GM23338 (cell line): ENCODE measurements around the gene RGS3. TPM values are rescaled to one million over a fixed set of nuclear protein-coding genes. Genes with fewer than 3 reads are reported as not detected.

Source experiments
- ATAC-seq: fragments of 200-7000 bp; cut with Tn5 transposase; 3 replicates; pipeline ENCODE4 v1.9.1; 2020
- DNase-seq: peaks from one replicate; pipeline ENCODE4 v3.0.0-alpha.2; 2015; ENCODE audit warnings: low spot score
- H2AFZ ChIP-seq: fragments of 200-600 bp; sonication (generic); 2 replicates; pipeline ENCODE4 v1.8.0; 2016; ENCODE audit warnings: antibody characterized with exemption, mild to moderate bottlenecking, moderate library complexity
- H3F3A ChIP-seq: fragments of 200-600 bp; sonication (generic); replicated peaks from 2 replicates; pipeline ENCODE4 v1.8.0; 2017; ENCODE audit warnings: antibody characterized with exemption, mixed run types, low read depth
- H3K27ac ChIP-seq: fragments of 200-600 bp; sonication (generic); 2 replicates; pipeline ENCODE4 v1.6.1; 2016; ENCODE audit warnings: low read depth
- H3K27me3 ChIP-seq: fragments of 200-600 bp; sonication (generic); 2 replicates; pipeline ENCODE4 v1.8.0; 2016; ENCODE audit warnings: mild to moderate bottlenecking, mixed run types, moderate library complexity; ENCODE audit not compliant: insufficient read depth
- H3K36me3 ChIP-seq: fragments of 200-600 bp; sonication (generic); 2 replicates; pipeline ENCODE4 v1.8.0; 2016; ENCODE audit warnings: mild to moderate bottlenecking; ENCODE audit not compliant: insufficient read depth
- H3K4me1 ChIP-seq: fragments of 200-600 bp; sonication (generic); 2 replicates; pipeline ENCODE4 v1.8.0; 2016; ENCODE audit warnings: mild to moderate bottlenecking, moderate library complexity; ENCODE audit not compliant: insufficient read depth
- H3K4me2 ChIP-seq: fragments of 200-600 bp; sonication (generic); 2 replicates; pipeline ENCODE4 v1.7.1; 2017; ENCODE audit warnings: mixed run types
- H3K4me3 ChIP-seq: fragments of 200-600 bp; sonication (generic); 2 replicates; pipeline ENCODE4 v1.6.1; 2016; ENCODE audit warnings: mixed run types
- H3K79me2 ChIP-seq: fragments of 200-600 bp; sonication (generic); replicated peaks from 2 replicates; pipeline ENCODE4 v1.8.0; 2017; ENCODE audit warnings: mild to moderate bottlenecking; ENCODE audit not compliant: insufficient read depth
- H3K9me2 ChIP-seq: fragments of 200-600 bp; sonication (generic); 2 replicates; pipeline ENCODE4 v1.8.0; 2017; ENCODE audit not compliant: insufficient read depth
- H4K20me1 ChIP-seq: fragments of 200-600 bp; sonication (generic); replicated peaks from 2 replicates; pipeline ENCODE4 v1.8.0; 2017; ENCODE audit warnings: mild to moderate bottlenecking; ENCODE audit not compliant: insufficient read depth
- H3K27ac Mint-ChIP-seq: 2 replicates; pipeline ENCODE4 v1.8.0; 2020; ENCODE audit warnings: inconsistent platforms, mild to moderate bottlenecking, moderate library complexity, mixed read lengths
- H3K27me3 Mint-ChIP-seq: 3 replicates; pipeline ENCODE4 v1.8.0; 2022; ENCODE audit warnings: low read depth, mild to moderate bottlenecking, moderate library complexity, mixed read lengths, inconsistent platforms; ENCODE audit not compliant: insufficient read depth, poor library complexity
- H3K36me3 Mint-ChIP-seq: 3 replicates; pipeline ENCODE4 v1.8.0; 2021; ENCODE audit warnings: low read depth, mild to moderate bottlenecking, inconsistent platforms, moderate library complexity, mixed read lengths
- H3K4me1 Mint-ChIP-seq: 3 replicates; pipeline ENCODE4 v1.8.0; 2020; ENCODE audit warnings: mild to moderate bottlenecking, inconsistent platforms, mixed read lengths
- H3K4me3 Mint-ChIP-seq: 3 replicates; pipeline ENCODE4 v1.8.0; 2021; ENCODE audit warnings: moderate library complexity, mild to moderate bottlenecking, inconsistent platforms, mixed read lengths
- H3K9me3 Mint-ChIP-seq: 3 replicates; pipeline ENCODE4 v1.8.0; 2020; ENCODE audit warnings: moderate library complexity, mild to moderate bottlenecking, inconsistent platforms, mixed read lengths
- CREB1 ChIP-seq: fragments of 250-450 bp; sonication (Bioruptor Pico); IDR thresholded peaks from 2 replicates; pipeline ENCODE4 v1.5.0; 2020; ENCODE audit warnings: low read depth, mild to moderate bottlenecking, moderate library complexity
- CTCF ChIP-seq, 2 experiments: fragments of 200-600 bp in 1 of 2; sonication (generic) in 1 of 2; conservative IDR thresholded peaks; 2 replicates each; pipeline versions ENCODE4 v1.5.1 to v1.6.1; 2016 to 2017; ENCODE audit warnings: antibody characterized with exemption in 2 of 2, low read depth in 2 of 2, mild to moderate bottlenecking in 2 of 2, moderate library complexity in 1 of 2
- ETS1 ChIP-seq: IDR thresholded peaks from 2 replicates; pipeline ENCODE4 v1.6.1; 2016; ENCODE audit warnings: antibody characterized with exemption
- EZH2 ChIP-seq: fragments of 200-600 bp; sonication (generic); IDR thresholded peaks from one replicate; pipeline ENCODE4 v1.8.0; 2017; ENCODE audit warnings: antibody characterized with exemption, mild to moderate bottlenecking, low read depth; ENCODE audit not compliant: unreplicated experiment
- EZH2phosphoT487 ChIP-seq: fragments of 200-600 bp; sonication (generic); IDR thresholded peaks from one replicate; pipeline ENCODE4 v1.8.1; 2018; ENCODE audit warnings: antibody characterized with exemption; ENCODE audit not compliant: unreplicated experiment
- JUNB ChIP-seq: IDR thresholded peaks from one replicate; pipeline ENCODE4 v1.6.1; 2016; ENCODE audit warnings: antibody characterized with exemption; ENCODE audit not compliant: unreplicated experiment
- NANOG ChIP-seq: IDR thresholded peaks from 2 replicates; pipeline ENCODE4 v1.6.1; 2016; ENCODE audit warnings: antibody characterized with exemption, borderline replicate concordance
- POLR2AphosphoS5 ChIP-seq: IDR thresholded peaks from 2 replicates; pipeline ENCODE4 v1.6.1; 2016; ENCODE audit warnings: antibody characterized with exemption, low read depth
- REST ChIP-seq: IDR thresholded peaks from one replicate; pipeline ENCODE4 v1.6.1; 2018; ENCODE audit warnings: antibody characterized with exemption; ENCODE audit not compliant: unreplicated experiment
- STAT1 ChIP-seq: IDR thresholded peaks from one replicate; pipeline ENCODE4 v1.6.1; 2016; ENCODE audit warnings: antibody characterized with exemption; ENCODE audit not compliant: unreplicated experiment
- ZNF114 ChIP-seq: fragments of 250-450 bp; sonication (Bioruptor Pico); IDR thresholded peaks from 2 replicates; pipeline ENCODE4 v1.5.0; 2020; ENCODE audit warnings: mild to moderate bottlenecking, moderate library complexity
- ZNF331 ChIP-seq: fragments of 250-450 bp; sonication (Bioruptor Pico); IDR thresholded peaks from 2 replicates; pipeline ENCODE4 v1.5.0; 2020; ENCODE audit warnings: low read depth, mild to moderate bottlenecking, moderate library complexity
- ZNF462 ChIP-seq: fragments of 250-450 bp; sonication (Bioruptor Pico); IDR thresholded peaks from 2 replicates; pipeline ENCODE4 v1.5.0; 2020; ENCODE audit warnings: mild to moderate bottlenecking, moderate library complexity
- polyA plus RNA-seq: library from polyadenylated mRNA; unstranded; fragments of >200 nt; fragmentation: Nextera tagmentation; extraction: Ambion mirVana; gene quantifications from 2 replicates; pipeline ENCODE4 v1.2.1, GENCODE V29; 2016
- total RNA-seq: library from RNA; depleted of rRNA; stranded (reverse); fragments of >200 nt; shearing (Covaris generic); gene quantifications from 2 replicates; pipeline ENCODE4 v1.2.3, GENCODE V29; 2014

RGS3 gene
- total and polyA plus RNA-seq, 2 experiments from 2014 or later, result 14.2 to 24.3 TPM

GRCh38 chr9:113499153-113499875 lies 35.8 kb downstream of the RGS3 start:
- H3K27me3 Mint-ChIP-seq, result peaks cover 11% of the 10 kb centered on the region
- H3K27ac ChIP-seq, result no peak overlapping the region
- H3F3A ChIP-seq, result no peaks in the 10 kb centered on the region
- H2AFZ ChIP-seq, result no peak overlapping the region
- H3K9me2 ChIP-seq, result peaks cover 3% of the 10 kb centered on the region; the same call in 1 of the 2 replicates
- no peaks in the 10 kb centered on the region for H3K36me3 Mint-ChIP-seq
- no peaks in the 10 kb centered on the region for H4K20me1 ChIP-seq
- no peaks in the 10 kb centered on the region for H3K27me3 ChIP-seq
- H3K9me3 Mint-ChIP-seq, result no peaks in the 10 kb centered on the region
- no peak overlapping the region for H3K4me3 Mint-ChIP-seq
- H3K4me1 Mint-ChIP-seq, result peaks cover 34% of the 10 kb centered on the region
- H3K4me1 ChIP-seq, result peaks cover 16% of the 10 kb centered on the region
- no peak overlapping the region for H3K4me2 ChIP-seq
- DNase-seq (no peak), ATAC-seq (no peak)
- TF ChIP-seq POLR2AphosphoS5 (no peak), NANOG (no peak), EZH2 (no peak), ZNF331 (CRISPR knock-in tag) (no peak), ZNF114 (CRISPR knock-in tag) (no peak), CTCF (conservative IDR thresholded peaks at IDR 0.05; ENCODE audit: low read depth in 2 of 2) (no peak), ZNF462 (CRISPR knock-in tag) (no peak), CREB1 (CRISPR knock-in tag) (no peak), ETS1 (no peak), JUNB (no peak), EZH2phosphoT487 (no peak), STAT1 (no peak), REST (no peak)
- H3K36me3 ChIP-seq, result no peaks in the 10 kb centered on the region
- no peak overlapping the region for H3K4me3 ChIP-seq
- no peaks in the 10 kb centered on the region for H3K79me2 ChIP-seq
- H3K27ac Mint-ChIP-seq, result no peak overlapping the region
